NT2/D1 (cell line): ENCODE results near the gene LRRC59.

Source experiments
- YY1 ChIP-seq: IDR thresholded peaks from 2 replicates; pipeline ENCODE4 v1.6.1; 2011; ENCODE audit not compliant: insufficient read length, insufficient read depth
- ZNF274 ChIP-seq: IDR thresholded peaks from 2 replicates; pipeline ENCODE4 v1.6.1; 2011; ENCODE audit warnings: mild to moderate bottlenecking, low read depth, low read length

DNA sequence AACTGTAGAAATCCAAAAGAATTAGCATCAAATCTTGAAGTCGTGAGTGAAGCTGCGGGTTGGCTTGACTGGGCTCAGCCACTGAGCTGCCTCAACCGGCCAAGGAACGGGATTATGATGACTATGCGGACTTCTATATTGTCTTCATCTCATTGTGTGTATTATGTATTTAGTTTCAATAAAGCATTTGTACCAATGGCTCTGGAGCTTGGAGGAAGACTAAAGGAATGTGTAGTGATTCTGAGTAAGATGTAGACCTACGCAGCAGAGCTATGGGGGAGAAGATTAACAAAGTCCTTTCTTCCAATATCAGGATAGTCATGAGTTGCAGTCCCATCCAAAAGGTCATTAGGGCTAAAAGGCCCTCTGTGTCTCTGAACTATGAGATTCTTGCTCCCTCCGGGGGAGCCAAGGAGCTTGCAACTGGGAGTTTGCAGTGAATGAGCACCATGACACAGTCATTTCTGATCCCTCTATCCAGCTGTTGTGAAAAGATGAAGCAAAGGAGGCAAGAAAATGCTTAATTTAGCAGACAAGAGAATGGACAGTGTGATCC is 16.0 kb downstream of the LRRC59 start:
- no peak for TF ChIP-seq ZNF274
- no peak for TF ChIP-seq YY1
